Esophagus squamous epithelium (tissue), 5 donors: ENCODE results near the gene CHN2. TPM values are rescaled to one million over a fixed set of nuclear protein-coding genes. Genes with fewer than 3 reads are reported as not detected.

Experiments
- DNase-seq: peaks from one replicate; lab custom pipeline; 2025; lab: John Stamatoyannopoulos, UW
- H3K27ac ChIP-seq, 4 donors: fragments of 200-600 bp; sonication (generic); one replicate each; pipeline ENCODE4 v1.5.1; 2016 to 2019; ENCODE audit warnings: mild to moderate bottlenecking in 1 of 4
- H3K27me3 ChIP-seq, 4 donors: fragments of 200-600 bp; sonication (generic); 1 replicate in 3 of 4; 2 replicates in 1 of 4; pipeline versions ENCODE4 v1.5.1 to v1.6.0; 2017 to 2021; ENCODE audit warnings: antibody characterized with exemption in 1 of 4
- H3K36me3 ChIP-seq, 3 donors: fragments of 200-600 bp; sonication (generic); one replicate each; pipeline ENCODE4 v1.5.1; 2016 to 2019
- H3K4me1 ChIP-seq, 3 donors: fragments of 200-600 bp; sonication (generic); one replicate each; pipeline ENCODE4 v1.5.1; 2017 to 2019
- H3K4me3 ChIP-seq, 4 donors: fragments of 200-600 bp; sonication (generic); 1 replicate in 3 of 4; 2 replicates in 1 of 4; pipeline ENCODE4 v1.5.1; 2016 to 2019; ENCODE audit warnings: mild to moderate bottlenecking in 2 of 4, moderate library complexity in 1 of 4
- H3K9me3 ChIP-seq, 3 donors: fragments of 200-600 bp; sonication (generic); one replicate each; pipeline ENCODE4 v1.5.1; 2016 to 2019
- CTCF ChIP-seq, 6 experiments: fragments of 450-650 bp in 4 of 6; fragments of 200-600 bp in 2 of 6; sonication (generic) in 2 of 6; IDR thresholded peaks; one replicate each; pipeline ENCODE4 v1.5.1; 2016 to 2019; ENCODE audit warnings: antibody characterized with exemption in 6 of 6, mild to moderate bottlenecking in 4 of 6, moderate library complexity in 4 of 6
- POLR2A ChIP-seq, 4 donors: fragments of 450-650 bp; IDR thresholded peaks; one replicate each; pipeline ENCODE4 v1.6.1; 2017; ENCODE audit warnings: antibody characterized with exemption in 4 of 4, mild to moderate bottlenecking in 4 of 4, moderate library complexity in 3 of 4
- WGBS, 2 donors: methylation state at CpG; one replicate each; pipeline ENCODE4 v1.1.5; 2018; 5-methylcytosine and 5-hydroxymethylcytosine counted together
- intact Hi-C: fragments of 100-400 bp; cut with DNase I; formaldehyde crosslinking; loops from one replicate; pipeline ENCODE4 v1.15.0; 2022
- total RNA-seq, 4 donors: library from RNA; depleted of rRNA; stranded (reverse); fragments of >200 nt; gene quantifications; one replicate each; pipeline ENCODE4 v1.1.0, GENCODE V29; 2016
- donor health status: DM: yes; HTN: yes; CAD: no.

Gene CHN2
- total RNA-seq, 4 donors from 2014 or later, result 0.08 to 8.6 (median 1.7) TPM

GRCh38 chr7:29415215-29415614 lies 220.6 kb downstream of the CHN2 start:
- H3K36me3 ChIP-seq, result no peaks in the 10 kb centered on the region
- 80 to 92% methylated on average over 5 of the region's 5 CpGs for WGBS, 2 donors
- H3K4me1 ChIP-seq, result no peaks in the 10 kb centered on the region
- no peak for DNase-seq
- no peak overlapping the region for H3K4me3 ChIP-seq
- no peak overlapping the region for H3K27ac ChIP-seq
- intact Hi-C loops, result loop anchor here (10.0 kb wide), 1 partner anchor 220 kb away; the partner anchor contains the start of gene CHN2
- TF ChIP-seq POLR2A (IDR thresholded peaks at IDR 0.05) (no peak), CTCF (IDR thresholded peaks at IDR 0.05) (no peak)
- no peaks in the 10 kb centered on the region for H3K9me3 ChIP-seq
- peaks cover 0 to 4% (median 0%) of the 10 kb centered on the region in 4 donors for H3K27me3 ChIP-seq

GRCh38 chr7:29416276-29416937 lies 221.8 kb downstream of the CHN2 start:
- intact Hi-C loops, result loop anchor here (10.0 kb wide), 1 partner anchor 222 kb away; the partner anchor contains the start of gene CHN2
- Histone ChIP-seq H3K4me1 (no peaks in the 10 kb centered on the region), H3K36me3 (no peaks in the 10 kb centered on the region), H3K4me3 (no peak overlapping the region), H3K27me3 (peaks cover 0 to 4% (median 0%) of the 10 kb centered on the region in 4 donors), H3K9me3 (no peaks in the 10 kb centered on the region), H3K27ac (no peak overlapping the region)
- TF ChIP-seq POLR2A (IDR thresholded peaks at IDR 0.05), result no peak
- no peak for TF ChIP-seq CTCF (IDR thresholded peaks at IDR 0.05)
- DNase-seq, result no peak
- 78 to 90% methylated on average over 10 of the region's 10 CpGs for WGBS, 2 donors

GRCh38 chr7:29416938-29417305 lies 222.3 kb downstream of the CHN2 start:
- Histone ChIP-seq H3K9me3 (no peaks in the 10 kb centered on the region), H3K4me1 (no peaks in the 10 kb centered on the region), H3K4me3 (no peak overlapping the region), H3K27me3 (peaks cover 0 to 4% (median 0%) of the 10 kb centered on the region in 4 donors), H3K36me3 (no peaks in the 10 kb centered on the region), H3K27ac (no peak overlapping the region)
- 90 to 95% methylated on average over 9 of the region's 9 CpGs for WGBS, 2 donors
- no peak for DNase-seq
- no peak for TF ChIP-seq POLR2A (IDR thresholded peaks at IDR 0.05)
- no peak for TF ChIP-seq CTCF (IDR thresholded peaks at IDR 0.05)
- intact Hi-C loops, result loop anchor here (10.0 kb wide), 1 partner anchor 222 kb away; the partner anchor contains the start of gene CHN2

GRCh38 chr7:29418056-29418455 lies 223.5 kb downstream of the CHN2 start:
- Histone ChIP-seq H3K36me3 (no peaks in the 10 kb centered on the region), H3K27ac (no peak overlapping the region), H3K4me1 (no peaks in the 10 kb centered on the region), H3K9me3 (no peaks in the 10 kb centered on the region), H3K4me3 (no peak overlapping the region), H3K27me3 (peaks cover 0 to 4% (median 0%) of the 10 kb centered on the region in 4 donors)
- 87 to 98% methylated on average over 12 of the region's 12 CpGs for WGBS, 2 donors
- DNase-seq, result no peak
- intact Hi-C loops, result loop anchor here (10.0 kb wide), 1 partner anchor 223 kb away; the partner anchor contains the start of gene CHN2
- no peak for TF ChIP-seq POLR2A (IDR thresholded peaks at IDR 0.05)
- TF ChIP-seq CTCF (IDR thresholded peaks at IDR 0.05), result no peak

GRCh38 chr7:29418651-29419050 lies 224.1 kb downstream of the CHN2 start:
- DNase-seq, result no peak
- H3K36me3 ChIP-seq, result no peaks in the 10 kb centered on the region
- no peaks in the 10 kb centered on the region for H3K4me1 ChIP-seq
- TF ChIP-seq CTCF (IDR thresholded peaks at IDR 0.05), result no peak
- TF ChIP-seq POLR2A (IDR thresholded peaks at IDR 0.05), result no peak
- H3K4me3 ChIP-seq, result no peak overlapping the region
- no peaks in the 10 kb centered on the region for H3K9me3 ChIP-seq
- intact Hi-C loops, result loop anchor here (10.0 kb wide), 1 partner anchor 224 kb away; the partner anchor contains the start of gene CHN2
- peaks cover 0 to 4% (median 0%) of the 10 kb centered on the region in 4 donors for H3K27me3 ChIP-seq
- WGBS, 2 donors, result 77 to 96% methylated on average over 6 of the region's 6 CpGs
- no peak overlapping the region for H3K27ac ChIP-seq
